GM23338 (cell line): ENCODE data around the gene GRK3.
"Not testable (repeated sequence)": the region's sequence is repeated elsewhere in the genome, so short reads cannot be mapped to it uniquely, and the experiment has no call there.

Experiments
- CREB1 ChIP-seq: fragments of 250-450 bp; sonication (Bioruptor Pico); IDR thresholded peaks from 2 replicates; pipeline ENCODE4 v1.5.0; 2020; ENCODE audit warnings: low read depth, mild to moderate bottlenecking, moderate library complexity
- CTCF ChIP-seq, 2 experiments: fragments of 200-600 bp in 1 of 2; sonication (generic) in 1 of 2; conservative IDR thresholded peaks; 2 replicates each; pipeline versions ENCODE4 v1.5.1 to v1.6.1; 2016 to 2017; ENCODE audit warnings: antibody characterized with exemption in 2 of 2, low read depth in 2 of 2, mild to moderate bottlenecking in 2 of 2, moderate library complexity in 1 of 2
- EZH2 ChIP-seq: fragments of 200-600 bp; sonication (generic); IDR thresholded peaks from one replicate; pipeline ENCODE4 v1.8.0; 2017; ENCODE audit warnings: antibody characterized with exemption, mild to moderate bottlenecking, low read depth; ENCODE audit not compliant: unreplicated experiment
- EZH2phosphoT487 ChIP-seq: fragments of 200-600 bp; sonication (generic); IDR thresholded peaks from one replicate; pipeline ENCODE4 v1.8.1; 2018; ENCODE audit warnings: antibody characterized with exemption; ENCODE audit not compliant: unreplicated experiment
- JUNB ChIP-seq: IDR thresholded peaks from one replicate; pipeline ENCODE4 v1.6.1; 2016; ENCODE audit warnings: antibody characterized with exemption; ENCODE audit not compliant: unreplicated experiment
- NANOG ChIP-seq: IDR thresholded peaks from 2 replicates; pipeline ENCODE4 v1.6.1; 2016; ENCODE audit warnings: antibody characterized with exemption, borderline replicate concordance
- POLR2AphosphoS5 ChIP-seq: IDR thresholded peaks from 2 replicates; pipeline ENCODE4 v1.6.1; 2016; ENCODE audit warnings: antibody characterized with exemption, low read depth
- REST ChIP-seq: IDR thresholded peaks from one replicate; pipeline ENCODE4 v1.6.1; 2018; ENCODE audit warnings: antibody characterized with exemption; ENCODE audit not compliant: unreplicated experiment
- STAT1 ChIP-seq: IDR thresholded peaks from one replicate; pipeline ENCODE4 v1.6.1; 2016; ENCODE audit warnings: antibody characterized with exemption; ENCODE audit not compliant: unreplicated experiment
- TF ChIP-seq, protein P1 (sequence below): IDR thresholded peaks from 2 replicates; pipeline ENCODE4 v1.6.1; 2016; ENCODE audit warnings: antibody characterized with exemption

DNA sequence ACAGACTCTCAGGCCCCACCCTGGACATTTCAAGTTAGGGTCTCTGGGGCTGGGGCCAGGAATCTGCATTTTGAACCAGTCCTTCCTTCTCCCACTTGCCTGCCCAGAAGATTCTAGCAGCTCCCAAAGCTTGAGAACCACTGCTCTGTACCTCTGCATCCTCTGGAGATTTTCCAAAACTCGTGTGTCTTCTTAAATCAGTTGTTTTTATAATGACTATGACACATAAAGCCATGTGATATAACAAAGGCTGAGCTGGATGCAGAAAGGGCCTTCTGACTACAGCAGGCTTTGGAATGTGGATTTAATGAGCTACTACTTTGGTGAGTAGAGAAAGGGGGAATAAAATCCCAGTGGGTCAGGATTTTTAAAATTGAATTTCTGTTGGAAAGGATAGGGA, 37.5 kb upstream of the GRK3 start:
- not testable (repeated sequence) for TF ChIP-seq POLR2AphosphoS5; CTCF (conservative IDR thresholded peaks at IDR 0.05; ENCODE audit: low read depth in 2 of 2); REST; EZH2phosphoT487; EZH2; NANOG; CREB1; JUNB; STAT1
- TF ChIP-seq, protein P1, sequence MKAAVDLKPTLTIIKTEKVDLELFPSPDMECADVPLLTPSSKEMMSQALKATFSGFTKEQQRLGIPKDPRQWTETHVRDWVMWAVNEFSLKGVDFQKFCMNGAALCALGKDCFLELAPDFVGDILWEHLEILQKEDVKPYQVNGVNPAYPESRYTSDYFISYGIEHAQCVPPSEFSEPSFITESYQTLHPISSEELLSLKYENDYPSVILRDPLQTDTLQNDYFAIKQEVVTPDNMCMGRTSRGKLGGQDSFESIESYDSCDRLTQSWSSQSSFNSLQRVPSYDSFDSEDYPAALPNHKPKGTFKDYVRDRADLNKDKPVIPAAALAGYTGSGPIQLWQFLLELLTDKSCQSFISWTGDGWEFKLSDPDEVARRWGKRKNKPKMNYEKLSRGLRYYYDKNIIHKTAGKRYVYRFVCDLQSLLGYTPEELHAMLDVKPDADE, result not testable (repeated sequence)
